HFFc6 (cell line): ENCODE measurements around the gene CASP10. TPM values are rescaled to one million over a fixed set of nuclear protein-coding genes. Genes with fewer than 3 reads are reported as not detected.

Experiments
- DNase-seq: peaks from one replicate; pipeline ENCODE4 v3.0.0-alpha.2; 2018
- H3K27ac Mint-ChIP-seq: 2 replicates; pipeline ENCODE4 v1.8.0; 2020; ENCODE audit warnings: mild to moderate bottlenecking, mixed read lengths
- H3K27me3 Mint-ChIP-seq: 2 replicates; pipeline ENCODE4 v1.8.0; 2021; ENCODE audit warnings: mild to moderate bottlenecking, moderate library complexity, mixed read lengths; ENCODE audit not compliant: insufficient read depth
- H3K36me3 Mint-ChIP-seq: 2 replicates; pipeline ENCODE4 v1.8.0; 2021; ENCODE audit warnings: low read depth, mixed read lengths
- H3K4me1 Mint-ChIP-seq: 2 replicates; pipeline ENCODE4 v1.8.0; 2020; ENCODE audit warnings: low read depth, mixed read lengths
- H3K4me3 Mint-ChIP-seq: 2 replicates; pipeline ENCODE4 v1.8.0; 2020; ENCODE audit warnings: mild to moderate bottlenecking, moderate library complexity, mixed read lengths
- H3K9me3 Mint-ChIP-seq: 2 replicates; pipeline ENCODE4 v1.8.0; 2020; ENCODE audit warnings: mild to moderate bottlenecking, mixed read lengths
- total RNA-seq, 6 experiments: library from RNA; stranded (reverse); fragmentation: NEBNext Ultra II Directional; extraction: Animal tissue kit (Norgen Biotek cat#: 25700); gene quantifications; 2 replicates in 1 of 6; 3 replicates in 5 of 6; pipeline ENCODE4 v1.2.3, GENCODE V29; 2021
- TF ChIP-seq, protein P1 (sequence below): fragments of 200-600 bp; sonication (generic); IDR thresholded peaks from 2 replicates; pipeline ENCODE4 v1.5.0; 2021; ENCODE audit warnings: antibody characterized with exemption, mild to moderate bottlenecking

CASP10 gene
- total RNA-seq, 6 experiments from 2014 or later = 0.36 to 1.9 (median 1.6) TPM

DNA sequence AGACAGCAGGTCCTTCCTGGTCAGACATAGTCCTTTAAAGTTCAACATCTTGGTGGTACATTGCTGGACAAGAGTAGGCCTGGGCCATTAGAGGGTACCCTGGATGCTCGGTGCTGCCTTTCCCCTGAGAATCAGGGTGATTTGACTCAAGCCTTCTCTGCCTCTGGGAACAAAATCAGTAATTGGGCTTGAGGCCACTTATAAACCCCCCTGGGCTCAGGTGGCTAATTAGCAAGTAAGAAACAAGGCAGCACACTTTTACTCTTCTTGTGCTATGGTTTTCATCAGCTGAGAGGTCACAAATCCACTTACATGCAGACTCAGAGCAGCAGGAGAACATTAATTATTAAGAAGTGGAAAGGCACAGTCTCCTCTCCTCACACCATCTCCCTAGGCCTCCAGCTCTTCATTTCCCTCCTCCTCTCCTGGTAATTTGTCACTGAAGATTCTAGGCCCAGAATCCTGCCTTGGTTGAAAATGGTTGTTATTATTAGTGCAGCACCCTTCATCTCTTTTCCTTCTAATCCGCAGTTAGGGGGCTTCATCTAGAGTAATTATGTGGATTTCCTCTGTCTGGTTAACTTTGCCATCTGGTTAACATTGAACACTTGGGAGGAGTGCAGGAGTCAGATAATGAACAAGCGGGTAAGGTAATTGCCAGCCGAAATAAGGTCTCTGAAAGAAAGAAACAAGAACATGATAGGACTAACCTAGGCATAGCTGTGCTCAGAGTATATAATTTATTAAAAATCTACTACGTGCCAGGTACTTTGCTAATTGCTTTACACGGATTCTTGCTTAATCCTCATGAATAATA is 29.7 kb upstream of the CASP10 start:
- H3K4me3 Mint-ChIP-seq = peak overlapping the region; percentile 36; the same call in 1 of the 2 replicates
- H3K9me3 Mint-ChIP-seq = no peaks in the 10 kb centered on the region
- peaks cover 52% of the 10 kb centered on the region for H3K36me3 Mint-ChIP-seq
- peak overlapping the region; percentile 99 for H3K27ac Mint-ChIP-seq
- DNase-seq = no peak
- TF ChIP-seq, protein P1, sequence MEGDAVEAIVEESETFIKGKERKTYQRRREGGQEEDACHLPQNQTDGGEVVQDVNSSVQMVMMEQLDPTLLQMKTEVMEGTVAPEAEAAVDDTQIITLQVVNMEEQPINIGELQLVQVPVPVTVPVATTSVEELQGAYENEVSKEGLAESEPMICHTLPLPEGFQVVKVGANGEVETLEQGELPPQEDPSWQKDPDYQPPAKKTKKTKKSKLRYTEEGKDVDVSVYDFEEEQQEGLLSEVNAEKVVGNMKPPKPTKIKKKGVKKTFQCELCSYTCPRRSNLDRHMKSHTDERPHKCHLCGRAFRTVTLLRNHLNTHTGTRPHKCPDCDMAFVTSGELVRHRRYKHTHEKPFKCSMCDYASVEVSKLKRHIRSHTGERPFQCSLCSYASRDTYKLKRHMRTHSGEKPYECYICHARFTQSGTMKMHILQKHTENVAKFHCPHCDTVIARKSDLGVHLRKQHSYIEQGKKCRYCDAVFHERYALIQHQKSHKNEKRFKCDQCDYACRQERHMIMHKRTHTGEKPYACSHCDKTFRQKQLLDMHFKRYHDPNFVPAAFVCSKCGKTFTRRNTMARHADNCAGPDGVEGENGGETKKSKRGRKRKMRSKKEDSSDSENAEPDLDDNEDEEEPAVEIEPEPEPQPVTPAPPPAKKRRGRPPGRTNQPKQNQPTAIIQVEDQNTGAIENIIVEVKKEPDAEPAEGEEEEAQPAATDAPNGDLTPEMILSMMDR = no peak
- peaks cover 68% of the 10 kb centered on the region for H3K4me1 Mint-ChIP-seq
- H3K27me3 Mint-ChIP-seq = peaks cover 9% of the 10 kb centered on the region

DNA sequence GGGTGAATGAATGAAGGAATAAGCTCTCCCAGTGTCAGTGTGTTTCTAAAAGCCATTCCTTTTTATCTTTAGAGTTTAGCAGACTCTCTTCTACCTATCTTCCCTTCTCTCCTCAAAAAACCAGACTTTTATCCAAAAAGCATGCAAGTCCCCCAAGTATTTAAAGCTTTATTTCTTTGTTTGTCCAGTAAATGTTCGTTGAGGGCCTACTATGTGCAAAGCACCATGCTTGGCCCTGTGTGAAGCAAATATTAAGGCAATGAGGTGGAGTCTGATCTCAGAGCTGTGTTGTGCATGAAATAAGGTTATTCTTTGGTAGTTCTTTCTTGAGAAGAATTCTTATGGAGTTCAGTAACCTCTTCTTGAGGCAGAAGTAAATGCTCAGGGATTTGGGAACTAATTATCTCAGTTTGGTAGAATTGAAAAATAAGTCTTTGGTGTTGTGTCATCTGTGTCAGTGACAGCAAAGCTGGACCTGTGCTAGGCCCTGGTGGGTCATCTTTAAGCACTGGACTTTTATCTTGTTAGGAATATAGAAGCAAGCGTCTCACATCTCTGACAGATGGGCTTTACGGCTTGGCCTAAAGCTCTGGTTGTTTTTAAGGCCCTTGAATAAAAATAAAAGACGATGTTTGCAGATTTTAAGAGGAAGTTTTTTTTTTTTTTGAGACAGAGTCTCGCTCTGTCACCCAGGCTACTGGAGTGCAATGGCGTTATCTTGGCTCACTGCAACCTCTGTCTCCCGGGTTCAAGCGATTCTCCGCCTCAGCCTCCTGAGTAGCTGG is 28.1 kb upstream of the CASP10 start:
- no peak for DNase-seq
- TF ChIP-seq, protein P1 = no peak
- peak overlapping the region; percentile 71 for H3K27ac Mint-ChIP-seq
- H3K36me3 Mint-ChIP-seq = peaks cover 49% of the 10 kb centered on the region
- H3K4me3 Mint-ChIP-seq = no peak overlapping the region
- peaks cover 5% of the 10 kb centered on the region for H3K27me3 Mint-ChIP-seq
- peaks cover 57% of the 10 kb centered on the region for H3K4me1 Mint-ChIP-seq
- H3K9me3 Mint-ChIP-seq = no peaks in the 10 kb centered on the region

- DNase-seq = no peak
- TF ChIP-seq, protein P1 = no peak
- peaks cover 49% of the 10 kb centered on the region for H3K36me3 Mint-ChIP-seq
- no peaks in the 10 kb centered on the region for H3K9me3 Mint-ChIP-seq
- peak overlapping the region; percentile 38; the same call in 1 of the 2 replicates for H3K27ac Mint-ChIP-seq
- H3K4me1 Mint-ChIP-seq = peaks cover 45% of the 10 kb centered on the region
- peaks cover 3% of the 10 kb centered on the region for H3K27me3 Mint-ChIP-seq
- H3K4me3 Mint-ChIP-seq = no peak overlapping the region
Measured at GRCh38 chr2:201156036-201156435, 26.9 kb upstream of the CASP10 start.

GRCh38 chr2:201156640-201157039 is 26.3 kb upstream of the CASP10 start:
- Mint-ChIP-seq H3K27me3 (peaks cover 3% of the 10 kb centered on the region), H3K9me3 (no peaks in the 10 kb centered on the region), H3K4me3 (no peak overlapping the region), H3K4me1 (peaks cover 39% of the 10 kb centered on the region), H3K36me3 (peaks cover 49% of the 10 kb centered on the region), H3K27ac (peak overlapping the region; percentile 24; the same call in 1 of the 2 replicates)
- TF ChIP-seq, protein P1 = no peak
- no peak for DNase-seq

GRCh38 chr2:201157694-201158093 is 25.2 kb upstream of the CASP10 start:
- Mint-ChIP-seq H3K4me1 (peaks cover 30% of the 10 kb centered on the region), H3K27ac (peak overlapping the region; percentile 76), H3K4me3 (peak overlapping the region; percentile 11; the same call in 1 of the 2 replicates)

More at GRCh38 chr2:201157694-201158093, 25.2 kb upstream of the CASP10 start:
- Mint-ChIP-seq H3K27me3 (peaks cover 3% of the 10 kb centered on the region), H3K36me3 (peaks cover 49% of the 10 kb centered on the region), H3K9me3 (no peaks in the 10 kb centered on the region)
- DNase-seq = peak; percentile 58
- TF ChIP-seq, protein P1 = no peak
